Panc1 (cell line): Measurements from ENCODE around the gene PBX2.

ENCODE experiments used
- CTCF ChIP-seq: fragments of 450-650 bp; IDR thresholded peaks from 2 replicates; pipeline ENCODE4 v1.5.1; 2017; ENCODE audit warnings: mild to moderate bottlenecking
- POLR2AphosphoS5 ChIP-seq: IDR thresholded peaks from 2 replicates; pipeline ENCODE4 v1.6.1; 2012; ENCODE audit warnings: mild to moderate bottlenecking, low read depth, low read length, moderate library complexity
- REST ChIP-seq, 2 experiments: IDR thresholded peaks; 2 replicates each; pipeline ENCODE4 v1.6.1; 2011 to 2012; ENCODE audit warnings: low read depth in 2 of 2, control low read depth in 1 of 2, low read length in 1 of 2, mild to moderate bottlenecking in 1 of 2, moderate library complexity in 1 of 2; ENCODE audit not compliant: insufficient read depth in 1 of 2
- TCF7L2 ChIP-seq: IDR thresholded peaks from 2 replicates; pipeline ENCODE4 v1.6.1; 2011; ENCODE audit warnings: mild to moderate bottlenecking, low read depth, low read length, inconsistent platforms

DNA sequence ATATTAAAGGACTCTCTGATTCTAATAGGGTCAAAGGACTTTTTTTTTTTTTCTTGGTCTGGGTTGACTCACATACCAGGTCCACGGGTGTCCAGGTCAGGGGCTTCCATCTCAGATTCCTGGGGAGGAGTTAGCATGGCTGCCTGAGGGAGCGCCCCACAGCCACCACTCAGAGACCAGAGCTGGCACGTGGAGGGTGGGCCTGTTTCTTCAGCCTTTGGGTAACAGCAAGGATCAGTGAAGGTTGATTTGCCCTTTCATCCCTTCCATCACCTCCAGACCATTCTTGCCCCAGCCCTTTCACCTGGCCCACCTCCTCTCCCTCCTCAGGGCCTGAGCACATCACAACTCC lies 8.3 kb upstream of the PBX2 start:
- TF ChIP-seq CTCF (no peak), POLR2AphosphoS5 (no peak), TCF7L2 (no peak), REST (IDR thresholded peaks at IDR 0.05; ENCODE audit: insufficient read depth in 1 of 2, low read depth in 2 of 2, low read length in 1 of 2) (no peak)
